HL-60 (cell line): ENCODE results near the gene UTP25.

Experiments used
- DNase-seq, 2 experiments: peaks; one replicate each; pipeline ENCODE4 v3.0.0-alpha.2; 2010 to 2020; ENCODE audit warnings: low read depth in 1 of 2, low spot score in 1 of 2
- H3K27ac ChIP-seq: fragments of 250-450 bp; sonication (Bioruptor Pico); replicated peaks from 2 replicates; pipeline ENCODE4 v1.5.1; 2020; ENCODE audit warnings: mild to moderate bottlenecking, moderate library complexity
- H3K27me3 ChIP-seq: fragments of 250-450 bp; sonication (Bioruptor Pico); 2 replicates; pipeline ENCODE4 v1.5.1; 2021; ENCODE audit warnings: mild to moderate bottlenecking, moderate library complexity; ENCODE audit not compliant: insufficient read depth, poor library complexity, severe bottlenecking
- H3K4me3 ChIP-seq: replicated peaks from 2 replicates; pipeline ENCODE4 v1.5.1; 2011; ENCODE audit warnings: mild to moderate bottlenecking, control low read depth, low read length; ENCODE audit not compliant: insufficient read depth
- CTCF ChIP-seq: IDR thresholded peaks from one replicate; pipeline ENCODE4 v1.5.1; 2011; ENCODE audit warnings: low read length, control low read depth, inconsistent platforms; ENCODE audit not compliant: insufficient read depth
- GABPA ChIP-seq: IDR thresholded peaks from 2 replicates; pipeline ENCODE4 v1.6.1; 2012; ENCODE audit warnings: low read depth
- POLR2AphosphoS5 ChIP-seq: IDR thresholded peaks from 2 replicates; pipeline ENCODE4 v1.6.1; 2012; ENCODE audit warnings: low read depth
- REST ChIP-seq: IDR thresholded peaks from 2 replicates; pipeline ENCODE4 v1.6.1; 2012; ENCODE audit warnings: low read depth; ENCODE audit not compliant: insufficient replicate concordance
- SPI1 ChIP-seq: IDR thresholded peaks from 2 replicates; pipeline ENCODE4 v1.6.1; 2012; ENCODE audit warnings: low read depth, mild to moderate bottlenecking, borderline replicate concordance

The UTP25 gene

GRCh38 chr1:209871006-209871405 lies 43.2 kb downstream of the UTP25 start:
- H3K27me3 ChIP-seq, result peaks cover 4% of the 10 kb centered on the region
- no peak for TF ChIP-seq REST
- no peak for TF ChIP-seq CTCF
- TF ChIP-seq GABPA, result no peak
- no peak for TF ChIP-seq SPI1
- TF ChIP-seq POLR2AphosphoS5, result no peak
- H3K27ac ChIP-seq, result no peak overlapping the region
- no peak overlapping the region for H3K4me3 ChIP-seq
- no peak for DNase-seq

- no peak overlapping the region for H3K27ac ChIP-seq
- TF ChIP-seq REST, result no peak
- TF ChIP-seq SPI1, result no peak
- no peak for TF ChIP-seq POLR2AphosphoS5
- no peak for TF ChIP-seq GABPA
- no peak for TF ChIP-seq CTCF
- H3K27me3 ChIP-seq, result peaks cover 4% of the 10 kb centered on the region
- no peak for DNase-seq
- H3K4me3 ChIP-seq, result no peak overlapping the region
Observed at GRCh38 chr1:209871430-209871829, 43.7 kb downstream of the UTP25 start.

GRCh38 chr1:209873067-209873799 lies 45.5 kb downstream of the UTP25 start:
- TF ChIP-seq SPI1 (no peak), GABPA (no peak), REST (no peak), POLR2AphosphoS5 (no peak), CTCF (no peak)
- Histone ChIP-seq H3K4me3 (no peak overlapping the region), H3K27me3 (peaks cover 8% of the 10 kb centered on the region), H3K27ac (no peak overlapping the region)
- no peak for DNase-seq
